Measurements from ENCODE around the gene BRD2.
A peak's percentile ranks its signal among the peaks of the same experiment; 100 is the strongest.

Gene BRD2

DNA sequence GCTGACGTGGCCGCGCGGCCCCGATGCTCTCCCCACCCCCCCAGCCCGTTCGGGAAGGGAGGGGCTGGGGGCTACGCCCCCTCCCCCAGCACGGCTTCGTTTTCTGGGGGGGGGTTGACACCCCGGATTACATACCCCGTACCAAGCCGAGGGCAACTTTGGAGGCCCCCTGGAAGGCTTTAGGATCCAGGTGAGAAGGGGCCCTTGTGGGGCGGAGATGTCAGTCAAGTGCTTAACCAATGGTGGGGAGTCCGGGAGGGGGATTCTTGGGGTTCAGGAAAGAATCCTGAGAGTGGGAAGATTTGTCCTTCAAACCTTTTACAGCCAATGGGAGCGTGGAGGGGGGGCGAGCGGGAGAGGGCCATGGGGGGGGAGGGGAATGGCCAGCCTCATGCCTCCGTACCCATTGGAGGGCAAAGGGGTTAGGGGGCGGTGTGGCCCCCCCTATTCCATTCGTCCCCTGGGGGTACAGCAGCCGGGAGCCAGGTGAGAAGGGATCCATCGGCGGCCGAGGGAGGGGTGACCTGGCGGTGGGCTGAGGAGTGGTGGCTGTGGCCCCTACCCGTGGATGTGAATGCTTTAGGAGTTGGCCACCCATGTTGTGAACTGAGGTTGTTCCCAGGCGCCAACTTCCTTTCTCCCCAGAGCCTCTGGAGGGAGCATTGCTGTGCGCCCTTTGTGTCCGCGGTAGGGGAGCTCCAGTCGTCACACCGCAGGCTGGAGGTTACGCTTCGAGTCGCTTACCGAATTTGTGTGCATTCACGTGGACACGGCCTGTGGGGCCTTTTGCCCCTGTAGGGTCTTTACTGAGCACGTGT is 682 bp downstream of the BRD2 start:
- TF ChIP-seq, protein P1, sequence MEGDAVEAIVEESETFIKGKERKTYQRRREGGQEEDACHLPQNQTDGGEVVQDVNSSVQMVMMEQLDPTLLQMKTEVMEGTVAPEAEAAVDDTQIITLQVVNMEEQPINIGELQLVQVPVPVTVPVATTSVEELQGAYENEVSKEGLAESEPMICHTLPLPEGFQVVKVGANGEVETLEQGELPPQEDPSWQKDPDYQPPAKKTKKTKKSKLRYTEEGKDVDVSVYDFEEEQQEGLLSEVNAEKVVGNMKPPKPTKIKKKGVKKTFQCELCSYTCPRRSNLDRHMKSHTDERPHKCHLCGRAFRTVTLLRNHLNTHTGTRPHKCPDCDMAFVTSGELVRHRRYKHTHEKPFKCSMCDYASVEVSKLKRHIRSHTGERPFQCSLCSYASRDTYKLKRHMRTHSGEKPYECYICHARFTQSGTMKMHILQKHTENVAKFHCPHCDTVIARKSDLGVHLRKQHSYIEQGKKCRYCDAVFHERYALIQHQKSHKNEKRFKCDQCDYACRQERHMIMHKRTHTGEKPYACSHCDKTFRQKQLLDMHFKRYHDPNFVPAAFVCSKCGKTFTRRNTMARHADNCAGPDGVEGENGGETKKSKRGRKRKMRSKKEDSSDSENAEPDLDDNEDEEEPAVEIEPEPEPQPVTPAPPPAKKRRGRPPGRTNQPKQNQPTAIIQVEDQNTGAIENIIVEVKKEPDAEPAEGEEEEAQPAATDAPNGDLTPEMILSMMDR (IDR thresholded peaks at IDR 0.05; ENCODE audit: control extremely low read depth, extremely low read depth, low read depth, missing control alignments): no peak
- DNase-seq (ENCODE audit: extremely low spot score): no peak
- ChIA-PET POLR2A (interaction anchor here (0.6 to 9.8 kb wide), 7 partner anchors 14 to 55 kb away, joined by 3 to 271 read pairs (median 6); partner anchors contain the start of genes HLA-DMA and HLA-DMB), CTCF (interaction anchor here (1.0 to 14.8 kb wide), 7 partner anchors 11 to 131 kb away, joined by 4 to 313 read pairs (median 10); partner anchors contain the start of genes HLA-DMA, HLA-DMB and TAP2)

DNA sequence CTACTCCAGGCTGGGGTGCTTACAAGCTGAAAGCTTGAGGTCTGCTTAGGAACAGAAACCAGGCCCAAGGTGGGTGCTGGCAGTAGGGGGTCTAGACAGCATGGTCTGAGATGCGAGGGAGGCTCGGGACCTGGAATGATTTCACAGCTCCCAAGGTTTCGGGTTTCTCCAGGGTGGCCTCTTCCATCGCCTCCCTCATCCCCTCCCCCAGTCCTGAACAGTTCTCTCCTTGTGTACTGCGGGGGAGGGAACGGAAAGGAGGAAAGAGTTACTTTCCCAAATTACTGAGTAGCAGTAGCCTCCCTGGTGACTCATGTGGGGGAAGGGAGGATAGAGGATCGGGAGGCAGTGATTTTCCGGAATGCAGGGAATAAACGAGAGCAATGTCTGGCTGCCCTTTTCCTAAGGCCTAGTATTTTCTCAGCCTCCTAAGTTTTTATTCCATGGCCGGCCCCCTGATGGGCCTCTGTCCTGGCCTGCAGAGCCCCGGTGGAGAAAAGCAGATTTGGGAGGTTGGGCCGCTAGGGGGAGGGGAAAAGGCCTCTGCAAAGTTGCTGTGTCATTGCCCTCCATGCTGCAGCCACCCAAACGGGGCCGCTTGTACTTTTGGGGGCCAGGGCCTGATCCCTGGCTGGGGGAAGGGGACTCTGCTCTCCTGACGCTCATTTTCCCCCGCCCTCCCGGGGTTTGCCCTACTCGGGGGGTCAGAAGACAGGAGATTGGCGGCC is 1.5 kb downstream of the BRD2 start:
- no peak for DNase-seq (ENCODE audit: extremely low spot score)
- ChIA-PET CTCF (interaction anchor here (1.0 to 14.8 kb wide), 7 partner anchors 11 to 132 kb away, joined by 4 to 313 read pairs (median 10); partner anchors contain the start of genes HLA-DMA and TAP2), POLR2A (interaction anchor here (0.7 to 9.8 kb wide), 7 partner anchors 15 to 111 kb away, joined by 3 to 271 read pairs (median 7); partner anchors contain the start of genes HLA-DMA and HLA-DMB)
- TF ChIP-seq, protein P1 (IDR thresholded peaks at IDR 0.05; ENCODE audit: control extremely low read depth, extremely low read depth, low read depth, missing control alignments): no peak

DNA sequence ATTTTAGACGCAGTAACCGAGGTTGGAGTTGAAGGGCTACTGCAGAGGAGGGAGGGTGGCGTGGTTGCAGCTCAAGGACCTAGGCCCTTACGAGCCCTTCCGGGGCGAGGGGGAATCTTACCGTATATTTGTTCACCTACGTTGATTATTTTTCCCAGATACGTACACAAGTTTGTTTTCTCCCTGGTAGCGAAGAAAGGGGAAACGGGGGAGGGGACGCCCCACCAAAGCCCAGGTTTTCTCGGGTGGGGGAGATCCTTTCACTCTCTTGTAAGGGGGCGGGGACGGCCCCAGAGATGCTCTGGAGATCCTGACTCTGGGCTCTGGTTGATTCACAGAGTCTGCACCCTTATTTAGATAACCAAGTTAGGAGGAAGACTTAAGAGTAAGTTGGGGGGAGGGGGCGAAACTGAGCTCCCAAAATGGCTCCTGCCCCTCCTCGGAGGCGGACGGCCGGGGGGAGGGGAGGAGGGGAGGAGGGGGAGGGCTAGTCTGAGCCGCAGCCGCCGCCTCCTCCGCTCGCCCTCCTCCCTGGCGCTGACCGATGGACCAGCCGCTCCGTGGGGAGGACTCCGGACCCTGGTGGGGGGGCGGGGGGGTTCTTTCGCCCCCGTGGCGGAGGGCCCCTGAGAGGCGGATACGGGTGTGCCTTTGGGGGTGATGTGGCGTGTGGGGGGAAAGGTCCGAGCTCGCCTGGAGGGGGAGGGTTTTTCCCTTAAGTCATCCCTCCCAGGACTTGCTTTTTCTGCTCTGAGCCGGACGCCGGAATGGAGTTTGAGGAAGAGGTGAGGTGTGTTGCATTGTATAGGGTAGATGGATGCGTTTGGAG is 2.2 kb downstream of the BRD2 start:
- TF ChIP-seq, protein P1 (IDR thresholded peaks at IDR 0.05; ENCODE audit: control extremely low read depth, extremely low read depth, low read depth, missing control alignments): no peak
- CTCF ChIA-PET: interaction anchor here (0.6 to 14.8 kb wide), 8 partner anchors 10 to 132 kb away, joined by 3 to 313 read pairs (median 18); partner anchors contain the start of genes HLA-DMA and TAP2
- POLR2A ChIA-PET: interaction anchor here (0.7 to 9.8 kb wide), 13 partner anchors 14 to 131 kb away, joined by 3 to 271 read pairs (median 15); partner anchors contain the start of genes HLA-DMA, HLA-DMB, HLA-DPB1 and PSMB8
- DNase-seq (ENCODE audit: extremely low spot score): peak; percentile 78

DNA sequence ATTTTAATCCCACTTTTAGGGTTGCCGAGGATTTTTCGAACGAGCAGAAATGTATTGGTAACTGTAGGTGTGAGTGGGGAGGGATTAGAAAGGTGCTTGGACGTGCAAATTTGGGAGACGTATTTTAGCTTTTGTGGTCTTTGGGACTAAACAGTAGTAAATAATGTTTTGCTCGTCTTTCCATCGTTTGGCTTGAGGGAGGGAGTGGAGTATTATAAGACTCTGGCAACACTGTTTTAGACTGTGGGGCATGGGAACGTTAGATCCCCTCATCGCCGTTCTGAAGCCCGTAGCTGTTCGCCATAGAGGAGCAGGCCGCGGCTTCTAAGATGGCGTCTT is 2.8 kb downstream of the BRD2 start:
- CTCF ChIA-PET: interaction anchor here (0.6 to 14.8 kb wide), 12 partner anchors 8 to 132 kb away, joined by 3 to 313 read pairs (median 11); partner anchors contain the start of genes HLA-DMA, PSMB9, TAP1 and TAP2
- POLR2A ChIA-PET: interaction anchor here (0.6 to 9.8 kb wide), 46 partner anchors 8 to 524 kb away, joined by 3 to 271 read pairs (median 8); partner anchors contain the start of genes B3GALT4, HLA-DMA, HLA-DMB and HLA-DPA1
- TF ChIP-seq, protein P1 (IDR thresholded peaks at IDR 0.05; ENCODE audit: control extremely low read depth, extremely low read depth, low read depth, missing control alignments): no peak
- DNase-seq (ENCODE audit: extremely low spot score): no peak

DNA sequence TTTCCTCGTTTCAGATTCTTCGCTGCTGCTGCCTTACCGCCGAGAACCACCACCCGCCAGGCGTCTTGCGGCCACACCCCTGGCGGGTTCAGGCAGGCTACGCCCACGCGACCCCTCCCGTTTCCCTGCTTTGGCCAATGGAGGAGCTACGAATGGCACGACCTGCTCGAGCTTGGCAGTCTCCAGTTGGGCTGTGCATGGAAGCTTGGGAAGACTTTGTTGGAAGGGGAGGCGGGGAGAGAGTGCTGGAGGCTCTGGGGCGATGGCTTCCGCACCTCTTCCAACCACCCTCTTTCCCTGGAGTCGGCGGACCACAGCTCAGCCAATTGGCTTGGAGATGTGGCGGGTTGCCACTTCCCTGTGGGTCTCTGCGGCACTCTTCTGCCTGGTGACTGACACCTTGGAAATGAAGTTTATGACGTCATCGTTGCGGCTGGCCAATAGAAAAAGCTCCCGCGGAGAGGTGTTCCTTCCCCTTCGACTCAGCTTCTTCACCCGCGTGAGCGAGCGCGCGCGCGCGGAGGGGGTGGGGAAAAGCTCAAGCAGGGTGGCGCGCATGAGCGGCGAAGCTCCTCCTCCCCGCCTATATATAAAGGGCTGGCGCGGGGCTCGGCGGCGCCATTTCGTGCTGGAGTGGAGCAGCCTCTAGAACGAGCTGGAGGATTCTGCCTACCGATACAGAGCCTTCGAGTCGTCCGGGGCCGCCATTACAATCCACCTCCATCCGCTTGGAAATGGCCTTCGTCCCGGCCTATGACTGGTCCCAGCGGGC is 3.4 kb downstream of the BRD2 start:
- CTCF ChIA-PET: interaction anchor here (0.7 to 14.8 kb wide), 17 partner anchors 8 to 306 kb away, joined by 3 to 313 read pairs (median 6); partner anchors contain the start of genes HLA-DMA, PSMB9, TAP1 and TAP2
- DNase-seq (ENCODE audit: extremely low spot score): peak; percentile 95
- POLR2A ChIA-PET: interaction anchor here (0.5 to 9.8 kb wide), 67 partner anchors 8 to 1144 kb away, joined by 3 to 271 read pairs (median 5); partner anchors contain the start of genes B3GALT4, HLA-DMA, HLA-DMB and HLA-DPA1
- TF ChIP-seq, protein P1 (IDR thresholded peaks at IDR 0.05; ENCODE audit: control extremely low read depth, extremely low read depth, low read depth, missing control alignments): no peak
